Endothelial cell of umbilical vein (primary cell): ENCODE measurements around the gene MOCS1. TPM values are rescaled to one million over a fixed set of nuclear protein-coding genes. Genes with fewer than 3 reads are reported as not detected.

Experiments used
- BruUV-seq: library from RNA; stranded (reverse); fragments of 400-500 nt; replicated peaks from 2 replicates; lab custom pipeline; 2021; lab: Mats Ljungman, UMichigan
- CTCF ChIA-PET: fragments of 300-600, 350-600 bp; sonication (Branson Sonifier 250); formaldehyde crosslinking; loops from one replicate; lab custom pipeline; 2021; ENCODE audit warnings: antibody characterized with exemption, inconsistent platforms; lab: Charles Lee
- POLR2A ChIA-PET: fragments of 300-600, 350-600 bp; sonication (Branson Sonifier 250); formaldehyde crosslinking; loops from one replicate; lab custom pipeline; 2021; ENCODE audit warnings: antibody characterized with exemption, inconsistent platforms; lab: Charles Lee
- DNase-seq: peaks from one replicate; pipeline ENCODE4 v3.0.0-alpha.2; 2011; ENCODE audit warnings: low read depth, low spot score
- FAIRE-seq: peaks from 2 replicates; lab custom pipeline; 2011; peaks lifted over from hg19 to GRCh38; lab: Jason Lieb, UNC
- H2AFZ ChIP-seq: 2 replicates; pipeline ENCODE4 v1.6.0; 2012; ENCODE audit warnings: low read depth, low read length, control low read depth, inconsistent platforms
- H3K27ac ChIP-seq: 2 replicates; pipeline ENCODE4 v1.5.1; 2011; ENCODE audit warnings: low read depth, mild to moderate bottlenecking, control low read depth, low read length, moderate library complexity; ENCODE audit not compliant: insufficient read depth
- H3K27me3 ChIP-seq, 2 experiments: 2 replicates each; pipeline versions ENCODE4 v1.6.0 to v1.6.1; 2011; ENCODE audit warnings: low read length in 2 of 2, mixed read lengths in 1 of 2; ENCODE audit not compliant: control insufficient read depth in 2 of 2, insufficient read depth in 2 of 2
- H3K36me3 ChIP-seq, 2 experiments: 2 replicates in 1 of 2; 3 replicates in 1 of 2; pipeline ENCODE4 v1.5.1; 2011; ENCODE audit warnings: low read length in 2 of 2, mild to moderate bottlenecking in 1 of 2, moderate library complexity in 1 of 2; ENCODE audit not compliant: control insufficient read depth in 2 of 2, insufficient read depth in 2 of 2; ENCODE audit errors: extremely low read depth in 1 of 2
- H3K4me1 ChIP-seq: 3 replicates; pipeline ENCODE4 v1.5.1; 2011; ENCODE audit warnings: mild to moderate bottlenecking, low read length; ENCODE audit not compliant: control insufficient read depth, insufficient read depth; ENCODE audit errors: extremely low read depth
- H3K4me2 ChIP-seq: 2 replicates; pipeline ENCODE4 v1.6.1; 2011; ENCODE audit warnings: low read length, control low read depth, mixed read lengths; ENCODE audit not compliant: insufficient read depth
- H3K4me3 ChIP-seq, 3 experiments: fragments of 200-600 bp in 1 of 3; sonication (generic), shearing (Covaris generic) in 1 of 3; replicated peaks in 1 of 3; 2 replicates each; pipeline ENCODE4 v1.5.1; 2011 to 2016; ENCODE audit warnings: control low read depth in 3 of 3, low read length in 3 of 3, mild to moderate bottlenecking in 2 of 3, inconsistent platforms in 1 of 3, low read depth in 1 of 3, moderate library complexity in 1 of 3; ENCODE audit not compliant: insufficient read depth in 1 of 3
- H3K79me2 ChIP-seq: 2 replicates; pipeline ENCODE4 v1.6.0; 2012; ENCODE audit warnings: low read length, inconsistent platforms; ENCODE audit not compliant: control insufficient read depth, insufficient read depth
- H3K9ac ChIP-seq: replicated peaks from 2 replicates; pipeline ENCODE3; 2011; ENCODE audit warnings: low read length, control low read depth; ENCODE audit not compliant: insufficient read depth; ENCODE audit errors: extremely low read depth
- H3K9me1 ChIP-seq: replicated peaks from 3 replicates; pipeline ENCODE4 v1.6.0; 2011; ENCODE audit warnings: mild to moderate bottlenecking, low read length; ENCODE audit not compliant: control insufficient read depth, insufficient read depth; ENCODE audit errors: extremely low read depth
- H3K9me3 ChIP-seq: replicated peaks from 2 replicates; pipeline ENCODE4 v1.5.1; 2012; ENCODE audit warnings: low read length, inconsistent platforms; ENCODE audit not compliant: control insufficient read depth, insufficient read depth
- H4K20me1 ChIP-seq: replicated peaks from 2 replicates; pipeline ENCODE3; 2011; ENCODE audit warnings: mild to moderate bottlenecking, low read length; ENCODE audit not compliant: control insufficient read depth, insufficient read depth; ENCODE audit errors: extremely low read depth
- EZH2 ChIP-seq: IDR thresholded peaks from 2 replicates; pipeline ENCODE4 v1.6.1; 2012; ENCODE audit warnings: borderline replicate concordance, low read depth, mild to moderate bottlenecking, moderate library complexity, low read length, inconsistent platforms; ENCODE audit not compliant: severe bottlenecking
- FOS ChIP-seq: IDR thresholded peaks from 2 replicates; pipeline ENCODE4 v1.6.1; 2011; ENCODE audit warnings: mild to moderate bottlenecking, low read length, moderate library complexity, borderline replicate concordance; ENCODE audit not compliant: insufficient read depth
- GATA2 ChIP-seq: IDR thresholded peaks from 2 replicates; pipeline ENCODE4 v1.7.0; 2011; ENCODE audit warnings: low read depth, mild to moderate bottlenecking, moderate library complexity, mixed read lengths, low read length; ENCODE audit not compliant: insufficient read length, insufficient read depth
- JUN ChIP-seq: IDR thresholded peaks from 2 replicates; pipeline ENCODE4 v1.6.1; 2011; ENCODE audit warnings: borderline replicate concordance, low read depth; ENCODE audit not compliant: insufficient read length, insufficient read depth
- MYC ChIP-seq: IDR thresholded peaks from one replicate; pipeline ENCODE4 v1.6.1; 2011; ENCODE audit warnings: mild to moderate bottlenecking, low read depth, low read length
- POLR2A ChIP-seq: IDR thresholded peaks from 2 replicates; pipeline ENCODE4 v1.6.1; 2012; ENCODE audit warnings: low read depth, mild to moderate bottlenecking, control low read depth, low read length
- POLR2AphosphoS5 ChIP-seq: IDR thresholded peaks from 2 replicates; pipeline ENCODE4 v1.6.1; 2012; ENCODE audit warnings: low read depth, mild to moderate bottlenecking, control low read depth, low read length, moderate library complexity; ENCODE audit not compliant: insufficient read depth
- dilution Hi-C: fragments of 300-500 bp; cut with MboI; formaldehyde crosslinking; loops from one replicate; pipeline ENCODE4 v1.15.0; 2019; ENCODE audit warnings: low sequenced_read_pairs; ENCODE audit not compliant: extremely low pct_ligation_motif_present
- intact Hi-C: fragments of 100-400 bp; cut with micrococcal nuclease; formaldehyde crosslinking; loops from one replicate; pipeline ENCODE4 v1.10.0; 2022
- polyA plus RNA-seq, 4 experiments: library from polyadenylated mRNA; depleted of rRNA in 3 of 4; stranded (reverse) in 3 of 4; unstranded in 1 of 4; fragments of >200 nt; gene quantifications; 2 replicates each; pipeline versions ENCODE4 v1.2.1 to v1.2.3, GENCODE V29; 2011 to 2012; ENCODE audit warnings: missing spikeins in 1 of 4
- total RNA-seq: library from RNA; stranded (reverse); gene quantifications from 2 replicates; pipeline ENCODE4 v1.2.3, GENCODE V29; 2021
- TF ChIP-seq, protein P1 (sequence below), 2 donors: IDR thresholded peaks; 1 replicate in 1 of 2; 2 replicates in 1 of 2; pipeline ENCODE4 v1.5.1; 2011; ENCODE audit warnings: low read length in 2 of 2, mild to moderate bottlenecking in 2 of 2, moderate library complexity in 2 of 2, control low read depth in 1 of 2, inconsistent platforms in 1 of 2, low read depth in 1 of 2; ENCODE audit not compliant: insufficient read depth in 1 of 2; ENCODE audit errors: extremely low read depth in 1 of 2
- TF ChIP-seq, protein P2 (sequence below): IDR thresholded peaks from 2 replicates; pipeline ENCODE4 v1.6.1; 2011; ENCODE audit not compliant: insufficient read depth, insufficient read length

Gene MOCS1
- total and polyA plus RNA-seq, 2 donors (not counting 3 experiments of a cell fraction or from before 2014, with no cell fraction given): 8.3 to 12.8 TPM

DNA sequence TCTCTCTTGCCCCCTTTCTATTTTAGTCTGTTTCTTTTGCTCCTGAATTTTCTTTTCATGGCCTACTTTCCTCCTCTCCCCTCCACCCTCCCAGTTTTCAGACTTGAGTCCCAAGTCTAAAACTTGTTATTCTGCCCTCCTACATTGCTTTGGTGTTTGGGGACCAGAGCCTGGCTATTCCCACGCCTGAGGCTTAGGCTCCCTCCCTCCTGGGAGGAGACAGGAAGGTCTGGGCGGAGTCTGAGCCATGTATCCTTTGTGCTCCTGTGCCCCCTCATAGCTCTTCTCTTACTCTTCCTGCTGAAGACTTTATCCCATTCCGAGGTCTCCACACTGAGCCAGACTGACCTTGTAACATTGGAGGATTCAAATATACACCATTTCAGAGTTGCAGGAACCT lies 72.6 kb downstream of the MOCS1 start:
- ChIA-PET POLR2A (no interaction called here), CTCF (interaction anchor here (0.9 to 2.1 kb wide), 2 partner anchors 32 to 500 kb away, joined by 3 to 9 read pairs; no protein-coding TSS in a partner anchor)
- H3K9me3 ChIP-seq: no peaks in the 10 kb centered on the region

More for the DNA sequence above, 72.6 kb downstream of the MOCS1 start:
- Histone ChIP-seq H3K4me3 (no peak overlapping the region), H3K9me1 (no peaks in the 10 kb centered on the region), H2AFZ (no peak overlapping the region), H3K4me1 (no peaks in the 10 kb centered on the region), H3K27me3 (peaks cover 2% of the 10 kb centered on the region in 2 experiments), H3K36me3 (no peaks in the 10 kb centered on the region), H3K4me2 (no peak overlapping the region), H3K27ac (no peak overlapping the region), H4K20me1 (no peaks in the 10 kb centered on the region), H3K79me2 (no peaks in the 10 kb centered on the region), H3K9ac (no peak overlapping the region)
- DNase-seq (no peak), FAIRE-seq (no peak)
- intact Hi-C loops (no loop called here), dilution Hi-C loops (no loop called here)
- BruUV-seq: no TSS peak
- no peak for TF ChIP-seq JUN
- TF ChIP-seq MYC: no peak
- TF ChIP-seq GATA2: no peak
- no peak for TF ChIP-seq EZH2
- TF ChIP-seq, protein P1, sequence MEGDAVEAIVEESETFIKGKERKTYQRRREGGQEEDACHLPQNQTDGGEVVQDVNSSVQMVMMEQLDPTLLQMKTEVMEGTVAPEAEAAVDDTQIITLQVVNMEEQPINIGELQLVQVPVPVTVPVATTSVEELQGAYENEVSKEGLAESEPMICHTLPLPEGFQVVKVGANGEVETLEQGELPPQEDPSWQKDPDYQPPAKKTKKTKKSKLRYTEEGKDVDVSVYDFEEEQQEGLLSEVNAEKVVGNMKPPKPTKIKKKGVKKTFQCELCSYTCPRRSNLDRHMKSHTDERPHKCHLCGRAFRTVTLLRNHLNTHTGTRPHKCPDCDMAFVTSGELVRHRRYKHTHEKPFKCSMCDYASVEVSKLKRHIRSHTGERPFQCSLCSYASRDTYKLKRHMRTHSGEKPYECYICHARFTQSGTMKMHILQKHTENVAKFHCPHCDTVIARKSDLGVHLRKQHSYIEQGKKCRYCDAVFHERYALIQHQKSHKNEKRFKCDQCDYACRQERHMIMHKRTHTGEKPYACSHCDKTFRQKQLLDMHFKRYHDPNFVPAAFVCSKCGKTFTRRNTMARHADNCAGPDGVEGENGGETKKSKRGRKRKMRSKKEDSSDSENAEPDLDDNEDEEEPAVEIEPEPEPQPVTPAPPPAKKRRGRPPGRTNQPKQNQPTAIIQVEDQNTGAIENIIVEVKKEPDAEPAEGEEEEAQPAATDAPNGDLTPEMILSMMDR (IDR thresholded peaks at IDR 0.05; ENCODE audit: extremely low read depth in 1 of 2, insufficient read depth in 1 of 2, low read depth in 1 of 2, low read length in 2 of 2): no peak
- no peak for TF ChIP-seq POLR2A
- no peak for TF ChIP-seq POLR2AphosphoS5
- TF ChIP-seq, protein P2, sequence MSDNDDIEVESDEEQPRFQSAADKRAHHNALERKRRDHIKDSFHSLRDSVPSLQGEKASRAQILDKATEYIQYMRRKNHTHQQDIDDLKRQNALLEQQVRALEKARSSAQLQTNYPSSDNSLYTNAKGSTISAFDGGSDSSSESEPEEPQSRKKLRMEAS: no peak
- TF ChIP-seq FOS: no peak
